GM23338 (cell line): ENCODE data around the gene GPR137C. TPM values are rescaled to one million over a fixed set of nuclear protein-coding genes. Genes with fewer than 3 reads are reported as not detected.

Source experiments
- ATAC-seq: fragments of 200-7000 bp; cut with Tn5 transposase; 3 replicates; pipeline ENCODE4 v1.9.1; 2020
- DNase-seq: peaks from one replicate; pipeline ENCODE4 v3.0.0-alpha.2; 2015; ENCODE audit warnings: low spot score
- H2AFZ ChIP-seq: fragments of 200-600 bp; sonication (generic); 2 replicates; pipeline ENCODE4 v1.8.0; 2016; ENCODE audit warnings: antibody characterized with exemption, mild to moderate bottlenecking, moderate library complexity
- H3F3A ChIP-seq: fragments of 200-600 bp; sonication (generic); replicated peaks from 2 replicates; pipeline ENCODE4 v1.8.0; 2017; ENCODE audit warnings: antibody characterized with exemption, mixed run types, low read depth
- H3K27ac ChIP-seq: fragments of 200-600 bp; sonication (generic); 2 replicates; pipeline ENCODE4 v1.6.1; 2016; ENCODE audit warnings: low read depth
- H3K27me3 ChIP-seq: fragments of 200-600 bp; sonication (generic); 2 replicates; pipeline ENCODE4 v1.8.0; 2016; ENCODE audit warnings: mild to moderate bottlenecking, mixed run types, moderate library complexity; ENCODE audit not compliant: insufficient read depth
- H3K36me3 ChIP-seq: fragments of 200-600 bp; sonication (generic); 2 replicates; pipeline ENCODE4 v1.8.0; 2016; ENCODE audit warnings: mild to moderate bottlenecking; ENCODE audit not compliant: insufficient read depth
- H3K4me1 ChIP-seq: fragments of 200-600 bp; sonication (generic); 2 replicates; pipeline ENCODE4 v1.8.0; 2016; ENCODE audit warnings: mild to moderate bottlenecking, moderate library complexity; ENCODE audit not compliant: insufficient read depth
- H3K4me2 ChIP-seq: fragments of 200-600 bp; sonication (generic); 2 replicates; pipeline ENCODE4 v1.7.1; 2017; ENCODE audit warnings: mixed run types
- H3K4me3 ChIP-seq: fragments of 200-600 bp; sonication (generic); 2 replicates; pipeline ENCODE4 v1.6.1; 2016; ENCODE audit warnings: mixed run types
- H3K79me2 ChIP-seq: fragments of 200-600 bp; sonication (generic); replicated peaks from 2 replicates; pipeline ENCODE4 v1.8.0; 2017; ENCODE audit warnings: mild to moderate bottlenecking; ENCODE audit not compliant: insufficient read depth
- H3K9me2 ChIP-seq: fragments of 200-600 bp; sonication (generic); 2 replicates; pipeline ENCODE4 v1.8.0; 2017; ENCODE audit not compliant: insufficient read depth
- H4K20me1 ChIP-seq: fragments of 200-600 bp; sonication (generic); replicated peaks from 2 replicates; pipeline ENCODE4 v1.8.0; 2017; ENCODE audit warnings: mild to moderate bottlenecking; ENCODE audit not compliant: insufficient read depth
- H3K27ac Mint-ChIP-seq: 2 replicates; pipeline ENCODE4 v1.8.0; 2020; ENCODE audit warnings: inconsistent platforms, mild to moderate bottlenecking, moderate library complexity, mixed read lengths
- H3K27me3 Mint-ChIP-seq: 3 replicates; pipeline ENCODE4 v1.8.0; 2022; ENCODE audit warnings: low read depth, mild to moderate bottlenecking, moderate library complexity, mixed read lengths, inconsistent platforms; ENCODE audit not compliant: insufficient read depth, poor library complexity
- H3K36me3 Mint-ChIP-seq: 3 replicates; pipeline ENCODE4 v1.8.0; 2021; ENCODE audit warnings: low read depth, mild to moderate bottlenecking, inconsistent platforms, moderate library complexity, mixed read lengths
- H3K4me1 Mint-ChIP-seq: 3 replicates; pipeline ENCODE4 v1.8.0; 2020; ENCODE audit warnings: mild to moderate bottlenecking, inconsistent platforms, mixed read lengths
- H3K4me3 Mint-ChIP-seq: 3 replicates; pipeline ENCODE4 v1.8.0; 2021; ENCODE audit warnings: moderate library complexity, mild to moderate bottlenecking, inconsistent platforms, mixed read lengths
- H3K9me3 Mint-ChIP-seq: 3 replicates; pipeline ENCODE4 v1.8.0; 2020; ENCODE audit warnings: moderate library complexity, mild to moderate bottlenecking, inconsistent platforms, mixed read lengths
- CREB1 ChIP-seq: fragments of 250-450 bp; sonication (Bioruptor Pico); IDR thresholded peaks from 2 replicates; pipeline ENCODE4 v1.5.0; 2020; ENCODE audit warnings: low read depth, mild to moderate bottlenecking, moderate library complexity
- CTCF ChIP-seq, 2 experiments: fragments of 200-600 bp in 1 of 2; sonication (generic) in 1 of 2; conservative IDR thresholded peaks; 2 replicates each; pipeline versions ENCODE4 v1.5.1 to v1.6.1; 2016 to 2017; ENCODE audit warnings: antibody characterized with exemption in 2 of 2, low read depth in 2 of 2, mild to moderate bottlenecking in 2 of 2, moderate library complexity in 1 of 2
- EZH2 ChIP-seq: fragments of 200-600 bp; sonication (generic); IDR thresholded peaks from one replicate; pipeline ENCODE4 v1.8.0; 2017; ENCODE audit warnings: antibody characterized with exemption, mild to moderate bottlenecking, low read depth; ENCODE audit not compliant: unreplicated experiment
- EZH2phosphoT487 ChIP-seq: fragments of 200-600 bp; sonication (generic); IDR thresholded peaks from one replicate; pipeline ENCODE4 v1.8.1; 2018; ENCODE audit warnings: antibody characterized with exemption; ENCODE audit not compliant: unreplicated experiment
- POLR2AphosphoS5 ChIP-seq: IDR thresholded peaks from 2 replicates; pipeline ENCODE4 v1.6.1; 2016; ENCODE audit warnings: antibody characterized with exemption, low read depth
- REST ChIP-seq: IDR thresholded peaks from one replicate; pipeline ENCODE4 v1.6.1; 2018; ENCODE audit warnings: antibody characterized with exemption; ENCODE audit not compliant: unreplicated experiment
- STAT1 ChIP-seq: IDR thresholded peaks from one replicate; pipeline ENCODE4 v1.6.1; 2016; ENCODE audit warnings: antibody characterized with exemption; ENCODE audit not compliant: unreplicated experiment
- ZNF114 ChIP-seq: fragments of 250-450 bp; sonication (Bioruptor Pico); IDR thresholded peaks from 2 replicates; pipeline ENCODE4 v1.5.0; 2020; ENCODE audit warnings: mild to moderate bottlenecking, moderate library complexity
- ZNF331 ChIP-seq: fragments of 250-450 bp; sonication (Bioruptor Pico); IDR thresholded peaks from 2 replicates; pipeline ENCODE4 v1.5.0; 2020; ENCODE audit warnings: low read depth, mild to moderate bottlenecking, moderate library complexity
- ZNF462 ChIP-seq: fragments of 250-450 bp; sonication (Bioruptor Pico); IDR thresholded peaks from 2 replicates; pipeline ENCODE4 v1.5.0; 2020; ENCODE audit warnings: mild to moderate bottlenecking, moderate library complexity
- polyA plus RNA-seq: library from polyadenylated mRNA; unstranded; fragments of >200 nt; fragmentation: Nextera tagmentation; extraction: Ambion mirVana; gene quantifications from 2 replicates; pipeline ENCODE4 v1.2.1, GENCODE V29; 2016
- total RNA-seq: library from RNA; depleted of rRNA; stranded (reverse); fragments of >200 nt; shearing (Covaris generic); gene quantifications from 2 replicates; pipeline ENCODE4 v1.2.3, GENCODE V29; 2014

GPR137C gene
- total and polyA plus RNA-seq, 2 experiments from 2014 or later: 2.2 to 5.2 TPM

- TF ChIP-seq REST (no peak), EZH2 (no peak)
Measured at GRCh38 chr14:52602131-52602530, 49.5 kb downstream of the GPR137C start (continued).

GRCh38 chr14:52607061-52607460 lies 54.4 kb downstream of the GPR137C start:
- Mint-ChIP-seq H3K4me3 (no peak overlapping the region), H3K36me3 (peaks cover 17% of the 10 kb centered on the region; the same call in 2 of the 3 replicates)
- no peaks in the 10 kb centered on the region for H3K9me2 ChIP-seq
- TF ChIP-seq ZNF331 (CRISPR knock-in tag) (no peak), ZNF114 (CRISPR knock-in tag) (no peak), ZNF462 (CRISPR knock-in tag) (no peak), POLR2AphosphoS5 (no peak), REST (no peak), CREB1 (CRISPR knock-in tag) (no peak), CTCF (conservative IDR thresholded peaks at IDR 0.05; ENCODE audit: low read depth in 2 of 2) (no peak), EZH2phosphoT487 (no peak), STAT1 (no peak)

More at GRCh38 chr14:52607061-52607460, 54.4 kb downstream of the GPR137C start:
- ATAC-seq: no peak
- Mint-ChIP-seq H3K27ac (no peak overlapping the region), H3K4me1 (peaks cover 5% of the 10 kb centered on the region; the same call in 2 of the 3 replicates), H3K9me3 (peaks cover 8% of the 10 kb centered on the region), H3K27me3 (peaks cover 1% of the 10 kb centered on the region)
- H3K79me2 ChIP-seq: no peaks in the 10 kb centered on the region
- H3K27ac ChIP-seq: no peak overlapping the region
- no peak overlapping the region for H3K4me3 ChIP-seq
- no peak overlapping the region for H3K4me2 ChIP-seq
- H2AFZ ChIP-seq: no peak overlapping the region
- no peak for DNase-seq
- no peaks in the 10 kb centered on the region for H3F3A ChIP-seq
- no peaks in the 10 kb centered on the region for H4K20me1 ChIP-seq
- H3K4me1 ChIP-seq: no peaks in the 10 kb centered on the region
- H3K36me3 ChIP-seq: no peaks in the 10 kb centered on the region
- H3K27me3 ChIP-seq: no peaks in the 10 kb centered on the region
